Osteocyte (in vitro differentiated cells): ENCODE results near the gene MRTFA. TPM values are rescaled to one million over a fixed set of nuclear protein-coding genes. Genes with fewer than 3 reads are reported as not detected.

Source experiments
- DNase-seq: peaks from one replicate; pipeline ENCODE4 v3.0.0; 2021; ENCODE audit warnings: mixed read lengths; ENCODE audit not compliant: unreplicated experiment; ENCODE audit errors: extremely low spot score
- H3K27ac Mint-ChIP-seq: one replicate; pipeline ENCODE4 v1.8.0; 2021; ENCODE audit warnings: mild to moderate bottlenecking, mixed read lengths; ENCODE audit not compliant: unreplicated experiment
- H3K27me3 Mint-ChIP-seq: one replicate; pipeline ENCODE4 v1.8.0; 2021; ENCODE audit warnings: mixed read lengths; ENCODE audit not compliant: unreplicated experiment
- H3K36me3 Mint-ChIP-seq: one replicate; pipeline ENCODE4 v1.8.0; 2021; ENCODE audit warnings: mixed read lengths; ENCODE audit not compliant: unreplicated experiment
- H3K4me1 Mint-ChIP-seq: one replicate; pipeline ENCODE4 v1.8.0; 2021; ENCODE audit warnings: mixed read lengths; ENCODE audit not compliant: unreplicated experiment
- H3K4me3 Mint-ChIP-seq: one replicate; pipeline ENCODE4 v1.8.0; 2021; ENCODE audit warnings: mild to moderate bottlenecking, moderate library complexity, mixed read lengths; ENCODE audit not compliant: unreplicated experiment
- H3K9me3 Mint-ChIP-seq: one replicate; pipeline ENCODE4 v1.8.0; 2021; ENCODE audit warnings: mixed read lengths; ENCODE audit not compliant: unreplicated experiment
- total RNA-seq: library from RNA; stranded (reverse); gene quantifications from 2 replicates; pipeline ENCODE4 v1.2.1, GENCODE V29; 2021
- TF ChIP-seq, protein P1 (sequence below): fragments of 200-600 bp; sonication (generic); IDR thresholded peaks from 2 replicates; pipeline ENCODE4 v1.5.0; 2021; ENCODE audit warnings: antibody characterized with exemption, mild to moderate bottlenecking, moderate library complexity

The MRTFA gene
- total RNA-seq, 1 donor from 2014 or later, result 59.0 TPM

DNA sequence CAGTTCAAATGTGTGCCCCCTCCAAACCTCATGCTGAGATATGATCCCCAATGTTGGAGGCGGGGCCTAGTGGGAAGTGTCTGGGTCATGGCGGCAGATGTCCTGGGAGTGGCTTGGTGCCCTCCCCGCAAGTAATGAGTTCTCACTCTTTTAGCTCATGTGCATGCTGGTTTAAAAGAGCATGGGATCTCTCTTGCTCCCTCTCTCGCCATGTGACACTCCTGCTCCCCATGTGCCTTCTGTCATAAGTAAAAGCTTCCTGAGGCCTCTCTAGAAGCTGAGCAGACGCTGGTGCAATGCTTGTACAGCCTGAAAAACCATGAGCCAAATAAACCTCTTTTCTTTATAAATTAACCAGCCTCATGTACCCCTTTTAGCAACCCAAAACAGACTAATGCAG, 167.3 kb downstream of the MRTFA start:
- Mint-ChIP-seq H3K27ac (no peak overlapping the region), H3K36me3 (peaks cover 2% of the 10 kb centered on the region), H3K4me1 (peaks cover 9% of the 10 kb centered on the region), H3K4me3 (no peak overlapping the region), H3K9me3 (no peaks in the 10 kb centered on the region), H3K27me3 (no peaks in the 10 kb centered on the region)
- TF ChIP-seq, protein P1, sequence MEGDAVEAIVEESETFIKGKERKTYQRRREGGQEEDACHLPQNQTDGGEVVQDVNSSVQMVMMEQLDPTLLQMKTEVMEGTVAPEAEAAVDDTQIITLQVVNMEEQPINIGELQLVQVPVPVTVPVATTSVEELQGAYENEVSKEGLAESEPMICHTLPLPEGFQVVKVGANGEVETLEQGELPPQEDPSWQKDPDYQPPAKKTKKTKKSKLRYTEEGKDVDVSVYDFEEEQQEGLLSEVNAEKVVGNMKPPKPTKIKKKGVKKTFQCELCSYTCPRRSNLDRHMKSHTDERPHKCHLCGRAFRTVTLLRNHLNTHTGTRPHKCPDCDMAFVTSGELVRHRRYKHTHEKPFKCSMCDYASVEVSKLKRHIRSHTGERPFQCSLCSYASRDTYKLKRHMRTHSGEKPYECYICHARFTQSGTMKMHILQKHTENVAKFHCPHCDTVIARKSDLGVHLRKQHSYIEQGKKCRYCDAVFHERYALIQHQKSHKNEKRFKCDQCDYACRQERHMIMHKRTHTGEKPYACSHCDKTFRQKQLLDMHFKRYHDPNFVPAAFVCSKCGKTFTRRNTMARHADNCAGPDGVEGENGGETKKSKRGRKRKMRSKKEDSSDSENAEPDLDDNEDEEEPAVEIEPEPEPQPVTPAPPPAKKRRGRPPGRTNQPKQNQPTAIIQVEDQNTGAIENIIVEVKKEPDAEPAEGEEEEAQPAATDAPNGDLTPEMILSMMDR, result no peak
- DNase-seq, result no peak

DNA sequence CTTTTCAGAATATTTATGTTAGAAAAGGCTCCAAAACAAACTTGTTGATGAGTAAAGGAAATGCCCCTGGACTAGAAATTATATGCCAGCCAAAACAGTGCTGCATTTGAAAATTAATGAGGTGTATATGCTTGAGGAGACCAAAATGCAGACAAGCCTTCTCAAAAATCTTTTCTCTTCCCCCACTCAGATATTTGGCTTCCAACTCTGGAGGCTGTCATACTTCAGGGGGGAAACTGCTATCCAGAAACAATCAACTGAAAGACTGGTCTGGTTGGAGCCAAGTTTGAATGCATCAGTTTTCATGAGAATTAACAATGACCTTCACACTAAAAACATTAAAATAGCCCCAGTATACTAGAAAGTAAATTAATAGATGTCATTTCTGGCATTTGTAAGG, 167.9 kb downstream of the MRTFA start:
- no peaks in the 10 kb centered on the region for H3K9me3 Mint-ChIP-seq
- H3K27ac Mint-ChIP-seq, result peak overlapping the region; percentile 2
- TF ChIP-seq, protein P1, result no peak

DNA sequence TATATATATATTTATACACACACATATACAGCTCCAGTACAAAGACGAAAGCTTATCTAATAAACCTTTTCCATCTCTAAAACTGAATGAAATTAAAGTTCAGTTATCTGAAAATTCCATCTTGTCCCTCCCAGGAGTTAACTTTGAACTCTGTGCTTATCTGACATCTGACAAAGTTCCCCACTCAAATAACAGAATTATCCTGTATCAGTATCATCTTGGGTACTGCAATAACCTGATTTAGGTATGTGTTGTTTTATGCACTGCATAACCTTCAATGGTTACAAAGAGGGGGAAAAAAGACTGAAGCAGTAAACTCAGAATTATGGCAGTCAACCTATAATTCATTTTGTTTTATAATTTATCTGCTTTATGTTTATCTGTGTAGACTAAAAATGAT, 169.5 kb downstream of the MRTFA start:
- no peaks in the 10 kb centered on the region for H3K9me3 Mint-ChIP-seq
- TF ChIP-seq, protein P1, result no peak
- no peaks in the 10 kb centered on the region for H3K27me3 Mint-ChIP-seq
- H3K27ac Mint-ChIP-seq, result no peak overlapping the region
- peaks cover 7% of the 10 kb centered on the region for H3K36me3 Mint-ChIP-seq
- DNase-seq, result no peak
- peaks cover 8% of the 10 kb centered on the region for H3K4me1 Mint-ChIP-seq
- H3K4me3 Mint-ChIP-seq, result no peak overlapping the region

More for the DNA sequence above, 167.9 kb downstream of the MRTFA start:
- peaks cover 9% of the 10 kb centered on the region for H3K4me1 Mint-ChIP-seq
- H3K4me3 Mint-ChIP-seq, result no peak overlapping the region
- H3K36me3 Mint-ChIP-seq, result peaks cover 2% of the 10 kb centered on the region
- no peak for DNase-seq
- no peaks in the 10 kb centered on the region for H3K27me3 Mint-ChIP-seq

DNA sequence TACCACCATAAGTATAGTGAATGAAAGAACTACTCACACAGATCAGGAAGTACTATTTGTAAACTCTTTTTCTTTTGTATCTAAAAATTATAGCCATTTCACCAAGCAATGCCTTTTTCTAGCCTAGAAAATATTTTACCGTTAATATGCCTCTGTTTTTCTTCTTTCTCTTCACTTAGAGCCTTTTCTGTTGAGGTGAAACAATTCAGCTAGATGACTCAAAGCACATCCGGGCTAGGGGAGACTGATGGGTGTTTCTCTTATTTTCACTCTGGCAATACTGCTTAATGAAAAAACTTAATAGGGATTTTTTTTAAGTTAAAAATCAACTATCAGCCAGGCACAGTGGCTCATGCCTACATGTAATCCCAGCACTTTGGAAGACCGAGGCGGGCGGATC, 172.8 kb downstream of the MRTFA start:
- no peak for DNase-seq
- TF ChIP-seq, protein P1, result no peak
- Mint-ChIP-seq H3K4me1 (peaks cover 8% of the 10 kb centered on the region), H3K27me3 (no peaks in the 10 kb centered on the region), H3K36me3 (peaks cover 12% of the 10 kb centered on the region), H3K4me3 (no peak overlapping the region), H3K27ac (no peak overlapping the region), H3K9me3 (no peaks in the 10 kb centered on the region)

DNA sequence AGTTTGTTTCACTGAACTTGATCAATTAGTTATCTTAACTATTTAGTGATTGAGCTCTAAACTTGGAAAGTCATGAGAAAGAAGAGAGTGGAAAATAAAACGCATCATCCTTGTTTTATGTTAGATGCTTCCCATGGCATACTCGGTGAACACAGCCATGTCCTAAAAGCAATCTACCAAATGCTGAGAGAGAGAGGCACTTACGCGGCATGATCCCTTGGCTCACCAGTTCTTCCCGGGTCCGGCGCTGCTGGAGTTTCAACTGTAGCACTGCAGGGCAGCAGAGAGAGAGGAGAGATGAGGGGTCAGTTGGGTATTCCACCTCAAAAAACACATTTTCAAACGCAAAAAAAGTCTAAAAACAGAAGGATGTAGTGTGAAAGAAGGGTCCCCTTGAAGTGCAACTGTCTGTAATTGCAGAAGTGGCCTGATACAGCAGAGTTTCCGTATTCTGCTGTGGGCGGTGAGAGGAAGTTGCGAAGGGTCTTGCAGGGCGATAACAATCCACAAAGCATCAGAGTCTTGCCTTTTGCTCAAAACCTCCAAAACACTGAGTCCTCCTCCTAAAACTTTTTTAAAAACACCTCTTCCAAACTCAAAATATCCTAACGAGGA, 173.4 kb downstream of the MRTFA start:
- Mint-ChIP-seq H3K4me3 (no peak overlapping the region), H3K9me3 (no peaks in the 10 kb centered on the region), H3K4me1 (peaks cover 6% of the 10 kb centered on the region), H3K27ac (no peak overlapping the region), H3K36me3 (peaks cover 15% of the 10 kb centered on the region), H3K27me3 (no peaks in the 10 kb centered on the region)
- TF ChIP-seq, protein P1, result no peak
- no peak for DNase-seq
